GM18951 (cell line): Measurements from ENCODE around the gene STARD10.
"Not testable (repeated sequence)": the region's sequence is repeated elsewhere in the genome, so short reads cannot be mapped to it uniquely, and the experiment has no call there.

ENCODE experiments used
- POLR2A ChIP-seq: IDR thresholded peaks from 4 replicates; pipeline ENCODE4 v1.6.1; 2011; ENCODE audit warnings: mild to moderate bottlenecking; ENCODE audit not compliant: insufficient read length, insufficient read depth; ENCODE audit errors: extremely low read depth
- in situ Hi-C: fragments of 300-500 bp; cut with MboI; formaldehyde crosslinking; loops from one replicate; pipeline ENCODE4 v1.12.0; 2022; ENCODE audit warnings: low sequenced_read_pairs, mixed read lengths, inconsistent platforms; ENCODE audit not compliant: unreplicated experiment

The STARD10 gene

GRCh38 chr11:72807792-72808191 is 13.9 kb upstream of the STARD10 start:
- in situ Hi-C loops = no loop called here
- TF ChIP-seq POLR2A = no peak

- TF ChIP-seq POLR2A = no peak
- in situ Hi-C loops = no loop called here
These were observed 13.3 kb upstream of the STARD10 start for GRCh38 chr11:72807021-72807693.

- in situ Hi-C loops = not testable (repeated sequence)
These were observed 12.5 kb upstream of the STARD10 start for GRCh38 chr11:72806378-72806777.

DNA sequence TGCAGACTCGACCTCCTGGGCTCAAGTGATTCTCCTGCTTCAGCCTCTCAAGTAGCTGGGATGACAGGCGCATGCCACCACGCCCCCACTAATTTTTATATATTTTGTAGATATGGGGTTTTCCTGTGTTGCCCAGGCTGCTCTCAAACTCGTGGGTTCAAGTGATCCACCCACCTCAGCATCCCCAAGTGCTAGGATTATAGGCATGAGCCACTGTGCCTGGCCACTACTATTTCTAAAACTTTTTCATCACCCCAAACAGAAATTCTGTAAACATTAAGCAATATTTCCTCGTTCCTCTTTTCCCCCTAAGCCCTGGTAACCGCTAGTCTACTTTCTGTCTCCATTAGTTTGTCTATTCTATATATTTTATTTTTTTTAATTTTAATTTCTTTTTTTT is 11.4 kb upstream of the STARD10 start:
- no peak for TF ChIP-seq POLR2A

DNA sequence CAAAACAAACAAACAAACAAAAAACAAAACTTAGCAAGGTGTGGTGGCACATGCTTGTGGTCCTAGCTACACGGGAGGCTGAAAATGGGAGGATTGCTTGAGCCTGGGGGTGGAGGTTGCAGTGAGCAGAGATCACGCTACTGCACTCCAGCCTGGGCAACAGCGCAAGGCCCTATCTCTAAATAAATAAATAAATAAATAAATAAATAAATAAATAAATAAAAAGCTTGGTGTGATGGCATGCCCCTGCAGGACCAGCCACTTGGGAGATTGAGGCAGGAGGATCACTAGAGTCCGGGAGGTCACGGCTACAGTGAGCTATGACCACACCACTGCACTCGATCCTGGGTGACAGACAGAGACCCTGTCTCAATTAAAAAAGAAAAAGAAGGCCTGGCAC is 9.0 kb upstream of the STARD10 start:
- in situ Hi-C loops = no loop called here
- no peak for TF ChIP-seq POLR2A

More for the DNA sequence above, 11.4 kb upstream of the STARD10 start:
- in situ Hi-C loops = no loop called here

DNA sequence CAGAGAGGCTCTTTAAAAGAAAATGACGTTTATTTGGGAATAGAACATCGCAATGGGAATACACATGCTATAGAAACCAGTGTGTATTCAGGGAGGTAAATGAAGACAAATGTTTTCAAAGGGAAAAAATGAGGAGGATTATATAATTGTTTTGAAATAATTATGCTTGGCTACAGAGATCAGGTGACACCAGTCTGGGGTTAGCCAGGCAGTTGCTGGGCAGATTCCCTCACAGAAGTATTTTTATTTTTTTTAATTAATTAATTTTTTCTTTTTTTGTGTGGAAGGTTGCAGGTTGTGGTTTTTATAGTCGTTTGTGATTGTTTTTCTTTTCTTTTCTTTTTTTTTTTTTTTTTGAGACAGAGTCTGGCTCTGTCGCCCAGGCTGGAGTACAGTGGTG is 5.6 kb upstream of the STARD10 start:
- TF ChIP-seq POLR2A = no peak
- in situ Hi-C loops = loop anchor here (5.0 kb wide), 1 partner anchor 72 kb away; no protein-coding TSS in a partner anchor

DNA sequence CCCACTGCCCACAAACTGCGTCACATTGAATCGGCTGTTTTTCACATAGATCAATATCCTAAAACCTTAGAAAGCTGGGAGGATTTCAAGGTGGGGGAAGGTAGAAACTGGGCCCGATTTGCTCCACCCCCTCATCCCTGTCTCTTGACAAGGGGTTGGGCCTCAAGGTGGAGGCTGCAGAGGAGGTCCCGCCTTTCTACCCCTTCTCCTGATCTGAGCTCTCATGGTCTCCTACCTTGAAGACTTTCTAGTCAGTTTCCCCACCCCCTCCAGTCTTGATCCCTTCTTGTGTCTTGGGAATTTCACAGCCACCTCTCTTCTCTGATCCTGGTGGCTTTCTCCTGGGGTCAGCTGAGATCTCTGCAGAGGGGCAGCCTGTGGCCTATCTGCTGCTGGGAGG is 4.5 kb upstream of the STARD10 start:
- TF ChIP-seq POLR2A = no peak

DNA sequence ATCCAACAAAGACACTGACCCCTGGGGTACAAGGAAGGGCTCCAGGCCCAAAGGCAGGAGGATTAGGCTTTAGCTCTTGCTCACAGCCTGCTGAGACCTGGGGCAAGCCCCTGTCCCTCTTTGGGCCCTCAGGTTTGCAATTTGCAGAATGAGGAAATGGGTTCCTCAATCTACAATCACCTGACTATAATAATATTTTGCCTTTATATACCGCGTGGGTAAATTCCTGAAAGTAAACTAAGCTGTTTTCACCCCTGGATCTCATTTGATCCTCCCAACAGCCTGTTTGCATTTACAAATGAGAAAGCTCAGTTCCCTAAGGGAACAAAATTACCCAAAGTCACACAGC is 797 bp downstream of the STARD10 start:
- TF ChIP-seq POLR2A = no peak
- in situ Hi-C loops = no loop called here

More for the DNA sequence above, 4.5 kb upstream of the STARD10 start:
- in situ Hi-C loops = loop anchor here (5.0 kb wide), 1 partner anchor 71 kb away; no protein-coding TSS in a partner anchor

DNA sequence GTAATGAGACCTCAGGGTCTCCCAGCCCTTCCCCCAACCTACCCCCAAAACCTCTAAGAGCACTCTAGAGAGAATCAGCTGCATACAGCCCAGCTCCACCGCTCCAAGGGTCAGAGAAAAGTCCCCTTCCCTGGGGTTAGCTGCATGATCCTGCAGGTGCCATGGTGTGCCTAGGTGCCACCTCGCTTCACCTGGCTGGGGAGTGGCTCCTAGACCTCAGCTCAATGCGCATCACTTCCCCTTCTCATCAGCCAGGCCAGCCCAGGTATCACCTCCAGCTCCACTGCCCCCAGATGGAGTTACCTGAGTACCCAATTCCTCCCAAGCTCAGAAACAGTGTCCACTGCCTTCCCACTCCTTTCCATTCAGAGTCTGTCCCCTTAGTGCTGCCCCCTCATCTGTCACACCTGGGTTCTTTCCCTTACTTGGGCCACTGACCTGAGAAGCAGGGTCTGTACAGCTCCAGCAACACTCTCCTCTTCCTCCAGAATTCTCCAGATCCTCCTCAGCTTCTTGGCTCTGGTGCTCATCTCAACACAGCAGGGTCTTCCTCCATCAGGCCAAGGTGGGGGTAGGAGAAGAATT is 1.3 kb downstream of the STARD10 start:
- TF ChIP-seq POLR2A = no peak
- in situ Hi-C loops = no loop called here

GRCh38 chr11:72791228-72791627 is 2.6 kb downstream of the STARD10 start:
- in situ Hi-C loops = not testable (repeated sequence)

GRCh38 chr11:72789493-72790131 is 4.2 kb downstream of the STARD10 start:
- no peak for TF ChIP-seq POLR2A
- in situ Hi-C loops = no loop called here

DNA sequence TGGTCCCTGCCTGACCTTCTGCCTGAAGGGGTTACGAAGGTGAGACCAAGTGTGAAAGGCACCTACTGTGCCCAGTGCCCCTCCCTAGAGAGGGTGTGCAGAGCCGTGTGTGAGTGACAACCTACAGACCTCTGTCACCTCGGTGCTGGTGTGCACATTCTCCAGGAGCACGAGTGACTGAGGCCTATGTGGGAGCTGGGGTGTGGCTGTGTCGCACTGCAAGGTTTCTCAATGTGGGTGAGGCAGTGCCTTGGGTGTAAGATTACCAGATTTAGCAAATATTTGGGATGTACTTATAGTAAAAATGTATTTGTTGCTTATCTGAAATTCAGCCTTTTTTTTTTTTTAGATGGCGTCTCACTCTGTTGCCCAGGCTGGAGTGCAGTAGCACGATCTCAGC is 5.6 kb downstream of the STARD10 start:
- in situ Hi-C loops = no loop called here
- TF ChIP-seq POLR2A = no peak

- peak; percentile 18 for TF ChIP-seq POLR2A
- in situ Hi-C loops = no loop called here
These were observed 6.4 kb downstream of the STARD10 start for GRCh38 chr11:72787216-72788104.
